Endothelial cell of umbilical vein (primary cell): Measurements from ENCODE around the gene POLRMT. TPM values are rescaled to one million over a fixed set of nuclear protein-coding genes. Genes with fewer than 3 reads are reported as not detected.

ENCODE experiments used
- BruUV-seq: library from RNA; stranded (reverse); fragments of 400-500 nt; replicated peaks from 2 replicates; lab custom pipeline; 2021; lab: Mats Ljungman, UMichigan
- CTCF ChIA-PET: fragments of 300-600, 350-600 bp; sonication (Branson Sonifier 250); formaldehyde crosslinking; loops from one replicate; lab custom pipeline; 2021; ENCODE audit warnings: antibody characterized with exemption, inconsistent platforms; lab: Charles Lee
- POLR2A ChIA-PET: fragments of 300-600, 350-600 bp; sonication (Branson Sonifier 250); formaldehyde crosslinking; loops from one replicate; lab custom pipeline; 2021; ENCODE audit warnings: antibody characterized with exemption, inconsistent platforms; lab: Charles Lee
- DNase-seq: peaks from one replicate; pipeline ENCODE4 v3.0.0-alpha.2; 2011; ENCODE audit warnings: low read depth, low spot score
- FAIRE-seq: peaks from 2 replicates; lab custom pipeline; 2011; peaks lifted over from hg19 to GRCh38; lab: Jason Lieb, UNC
- H2AFZ ChIP-seq: 2 replicates; pipeline ENCODE4 v1.6.0; 2012; ENCODE audit warnings: low read depth, low read length, control low read depth, inconsistent platforms
- H3K27ac ChIP-seq: 2 replicates; pipeline ENCODE4 v1.5.1; 2011; ENCODE audit warnings: low read depth, mild to moderate bottlenecking, control low read depth, low read length, moderate library complexity; ENCODE audit not compliant: insufficient read depth
- H3K27me3 ChIP-seq, 2 experiments: 2 replicates each; pipeline versions ENCODE4 v1.6.0 to v1.6.1; 2011; ENCODE audit warnings: low read length in 2 of 2, mixed read lengths in 1 of 2; ENCODE audit not compliant: control insufficient read depth in 2 of 2, insufficient read depth in 2 of 2
- H3K36me3 ChIP-seq, 2 experiments: 2 replicates in 1 of 2; 3 replicates in 1 of 2; pipeline ENCODE4 v1.5.1; 2011; ENCODE audit warnings: low read length in 2 of 2, mild to moderate bottlenecking in 1 of 2, moderate library complexity in 1 of 2; ENCODE audit not compliant: control insufficient read depth in 2 of 2, insufficient read depth in 2 of 2; ENCODE audit errors: extremely low read depth in 1 of 2
- H3K4me1 ChIP-seq: 3 replicates; pipeline ENCODE4 v1.5.1; 2011; ENCODE audit warnings: mild to moderate bottlenecking, low read length; ENCODE audit not compliant: control insufficient read depth, insufficient read depth; ENCODE audit errors: extremely low read depth
- H3K4me2 ChIP-seq: 2 replicates; pipeline ENCODE4 v1.6.1; 2011; ENCODE audit warnings: low read length, control low read depth, mixed read lengths; ENCODE audit not compliant: insufficient read depth
- H3K4me3 ChIP-seq, 3 experiments: fragments of 200-600 bp in 1 of 3; sonication (generic), shearing (Covaris generic) in 1 of 3; replicated peaks in 1 of 3; 2 replicates each; pipeline ENCODE4 v1.5.1; 2011 to 2016; ENCODE audit warnings: control low read depth in 3 of 3, low read length in 3 of 3, mild to moderate bottlenecking in 2 of 3, inconsistent platforms in 1 of 3, low read depth in 1 of 3, moderate library complexity in 1 of 3; ENCODE audit not compliant: insufficient read depth in 1 of 3
- H3K79me2 ChIP-seq: 2 replicates; pipeline ENCODE4 v1.6.0; 2012; ENCODE audit warnings: low read length, inconsistent platforms; ENCODE audit not compliant: control insufficient read depth, insufficient read depth
- H3K9ac ChIP-seq: replicated peaks from 2 replicates; pipeline ENCODE3; 2011; ENCODE audit warnings: low read length, control low read depth; ENCODE audit not compliant: insufficient read depth; ENCODE audit errors: extremely low read depth
- H3K9me1 ChIP-seq: replicated peaks from 3 replicates; pipeline ENCODE4 v1.6.0; 2011; ENCODE audit warnings: mild to moderate bottlenecking, low read length; ENCODE audit not compliant: control insufficient read depth, insufficient read depth; ENCODE audit errors: extremely low read depth
- H3K9me3 ChIP-seq: replicated peaks from 2 replicates; pipeline ENCODE4 v1.5.1; 2012; ENCODE audit warnings: low read length, inconsistent platforms; ENCODE audit not compliant: control insufficient read depth, insufficient read depth
- H4K20me1 ChIP-seq: replicated peaks from 2 replicates; pipeline ENCODE3; 2011; ENCODE audit warnings: mild to moderate bottlenecking, low read length; ENCODE audit not compliant: control insufficient read depth, insufficient read depth; ENCODE audit errors: extremely low read depth
- EZH2 ChIP-seq: IDR thresholded peaks from 2 replicates; pipeline ENCODE4 v1.6.1; 2012; ENCODE audit warnings: borderline replicate concordance, low read depth, mild to moderate bottlenecking, moderate library complexity, low read length, inconsistent platforms; ENCODE audit not compliant: severe bottlenecking
- FOS ChIP-seq: IDR thresholded peaks from 2 replicates; pipeline ENCODE4 v1.6.1; 2011; ENCODE audit warnings: mild to moderate bottlenecking, low read length, moderate library complexity, borderline replicate concordance; ENCODE audit not compliant: insufficient read depth
- dilution Hi-C: fragments of 300-500 bp; cut with MboI; formaldehyde crosslinking; loops from one replicate; pipeline ENCODE4 v1.15.0; 2019; ENCODE audit warnings: low sequenced_read_pairs; ENCODE audit not compliant: extremely low pct_ligation_motif_present
- intact Hi-C: fragments of 100-400 bp; cut with micrococcal nuclease; formaldehyde crosslinking; loops from one replicate; pipeline ENCODE4 v1.10.0; 2022
- polyA plus RNA-seq, 4 experiments: library from polyadenylated mRNA; depleted of rRNA in 3 of 4; stranded (reverse) in 3 of 4; unstranded in 1 of 4; fragments of >200 nt; gene quantifications; 2 replicates each; pipeline versions ENCODE4 v1.2.1 to v1.2.3, GENCODE V29; 2011 to 2012; ENCODE audit warnings: missing spikeins in 1 of 4
- total RNA-seq: library from RNA; stranded (reverse); gene quantifications from 2 replicates; pipeline ENCODE4 v1.2.3, GENCODE V29; 2021
- TF ChIP-seq, protein P1 (sequence below), 2 donors: IDR thresholded peaks; 1 replicate in 1 of 2; 2 replicates in 1 of 2; pipeline ENCODE4 v1.5.1; 2011; ENCODE audit warnings: low read length in 2 of 2, mild to moderate bottlenecking in 2 of 2, moderate library complexity in 2 of 2, control low read depth in 1 of 2, inconsistent platforms in 1 of 2, low read depth in 1 of 2; ENCODE audit not compliant: insufficient read depth in 1 of 2; ENCODE audit errors: extremely low read depth in 1 of 2
- TF ChIP-seq, protein P2 (sequence below): IDR thresholded peaks from 2 replicates; pipeline ENCODE4 v1.6.1; 2011; ENCODE audit not compliant: insufficient read depth, insufficient read length

The POLRMT gene
- total and polyA plus RNA-seq, 2 donors (not counting 3 experiments of a cell fraction or from before 2014, with no cell fraction given) = 38.9 to 50.6 TPM

DNA sequence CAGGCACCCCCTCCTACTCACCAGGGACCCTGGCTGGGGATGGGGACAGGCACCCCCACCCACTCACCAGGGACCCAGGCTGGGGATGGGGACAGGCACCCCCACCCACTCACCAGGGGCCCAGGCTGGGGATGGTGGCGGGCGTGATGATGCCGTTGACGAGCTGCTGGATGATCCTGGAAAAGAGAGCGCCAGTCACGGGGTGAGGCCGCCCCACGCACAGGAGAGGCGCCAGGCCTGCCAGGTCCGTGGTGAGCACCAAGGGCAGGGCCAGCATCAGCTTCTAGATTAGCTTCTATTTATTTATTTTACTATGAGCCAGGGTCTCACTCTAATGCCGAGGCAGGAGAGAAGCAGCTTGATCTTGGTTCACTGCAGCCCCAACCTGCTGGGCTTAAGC lies 16.8 kb upstream of the POLRMT start:
- no peak overlapping the region for H3K4me2 ChIP-seq
- H3K9ac ChIP-seq = no peak overlapping the region
- no TSS peak for BruUV-seq
- intact Hi-C loops = no loop called here
- H3K9me3 ChIP-seq = no peaks in the 10 kb centered on the region
- FAIRE-seq (no peak), DNase-seq (no peak)
- H4K20me1 ChIP-seq = no peaks in the 10 kb centered on the region
- dilution Hi-C loops = no loop called here
- no peaks in the 10 kb centered on the region for H3K9me1 ChIP-seq
- ChIA-PET CTCF (no interaction called here), POLR2A (no interaction called here)
- H3K27me3 ChIP-seq = no peaks in the 10 kb centered on the region
- H3K4me3 ChIP-seq = no peak overlapping the region
- no peaks in the 10 kb centered on the region for H3K4me1 ChIP-seq
- no peak overlapping the region for H2AFZ ChIP-seq
- no peak overlapping the region for H3K27ac ChIP-seq
- H3K36me3 ChIP-seq = peaks cover 8 to 22% of the 10 kb centered on the region in 2 experiments
- H3K79me2 ChIP-seq = peaks cover 28% of the 10 kb centered on the region
- TF ChIP-seq, protein P1, sequence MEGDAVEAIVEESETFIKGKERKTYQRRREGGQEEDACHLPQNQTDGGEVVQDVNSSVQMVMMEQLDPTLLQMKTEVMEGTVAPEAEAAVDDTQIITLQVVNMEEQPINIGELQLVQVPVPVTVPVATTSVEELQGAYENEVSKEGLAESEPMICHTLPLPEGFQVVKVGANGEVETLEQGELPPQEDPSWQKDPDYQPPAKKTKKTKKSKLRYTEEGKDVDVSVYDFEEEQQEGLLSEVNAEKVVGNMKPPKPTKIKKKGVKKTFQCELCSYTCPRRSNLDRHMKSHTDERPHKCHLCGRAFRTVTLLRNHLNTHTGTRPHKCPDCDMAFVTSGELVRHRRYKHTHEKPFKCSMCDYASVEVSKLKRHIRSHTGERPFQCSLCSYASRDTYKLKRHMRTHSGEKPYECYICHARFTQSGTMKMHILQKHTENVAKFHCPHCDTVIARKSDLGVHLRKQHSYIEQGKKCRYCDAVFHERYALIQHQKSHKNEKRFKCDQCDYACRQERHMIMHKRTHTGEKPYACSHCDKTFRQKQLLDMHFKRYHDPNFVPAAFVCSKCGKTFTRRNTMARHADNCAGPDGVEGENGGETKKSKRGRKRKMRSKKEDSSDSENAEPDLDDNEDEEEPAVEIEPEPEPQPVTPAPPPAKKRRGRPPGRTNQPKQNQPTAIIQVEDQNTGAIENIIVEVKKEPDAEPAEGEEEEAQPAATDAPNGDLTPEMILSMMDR (IDR thresholded peaks at IDR 0.05; ENCODE audit: extremely low read depth in 1 of 2, insufficient read depth in 1 of 2, low read depth in 1 of 2, low read length in 2 of 2) = no peak
- no peak for TF ChIP-seq FOS
- TF ChIP-seq EZH2 = no peak
- TF ChIP-seq, protein P2, sequence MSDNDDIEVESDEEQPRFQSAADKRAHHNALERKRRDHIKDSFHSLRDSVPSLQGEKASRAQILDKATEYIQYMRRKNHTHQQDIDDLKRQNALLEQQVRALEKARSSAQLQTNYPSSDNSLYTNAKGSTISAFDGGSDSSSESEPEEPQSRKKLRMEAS = no peak
